Epithelial cell of esophagus (primary cell): ENCODE data around the gene ARHGAP33.

Experiments used
- DNase-seq: peaks from one replicate; pipeline ENCODE4 v3.0.0; 2010; ENCODE audit warnings: low read depth
- H3K4me3 ChIP-seq: 2 replicates; pipeline ENCODE4 v1.5.1; 2011; ENCODE audit warnings: mild to moderate bottlenecking, low read length, control low read depth
- CTCF ChIP-seq: IDR thresholded peaks from 2 replicates; pipeline ENCODE4 v1.5.1; 2011; ENCODE audit warnings: low read depth, mild to moderate bottlenecking, low read length, control low read depth, inconsistent platforms; ENCODE audit not compliant: insufficient read depth; ENCODE audit errors: missing control alignments

Gene ARHGAP33

GRCh38 chr19:35754370-35755130 lies 20.8 kb upstream of the ARHGAP33 start:
- no peak for TF ChIP-seq CTCF
- no peak overlapping the region for H3K4me3 ChIP-seq
- DNase-seq: no peak

- TF ChIP-seq CTCF: no peak
- peak overlapping the region; percentile 22 for H3K4me3 ChIP-seq
- DNase-seq: no peak
These were observed 20.2 kb upstream of the ARHGAP33 start for GRCh38 chr19:35755131-35755549.

DNA sequence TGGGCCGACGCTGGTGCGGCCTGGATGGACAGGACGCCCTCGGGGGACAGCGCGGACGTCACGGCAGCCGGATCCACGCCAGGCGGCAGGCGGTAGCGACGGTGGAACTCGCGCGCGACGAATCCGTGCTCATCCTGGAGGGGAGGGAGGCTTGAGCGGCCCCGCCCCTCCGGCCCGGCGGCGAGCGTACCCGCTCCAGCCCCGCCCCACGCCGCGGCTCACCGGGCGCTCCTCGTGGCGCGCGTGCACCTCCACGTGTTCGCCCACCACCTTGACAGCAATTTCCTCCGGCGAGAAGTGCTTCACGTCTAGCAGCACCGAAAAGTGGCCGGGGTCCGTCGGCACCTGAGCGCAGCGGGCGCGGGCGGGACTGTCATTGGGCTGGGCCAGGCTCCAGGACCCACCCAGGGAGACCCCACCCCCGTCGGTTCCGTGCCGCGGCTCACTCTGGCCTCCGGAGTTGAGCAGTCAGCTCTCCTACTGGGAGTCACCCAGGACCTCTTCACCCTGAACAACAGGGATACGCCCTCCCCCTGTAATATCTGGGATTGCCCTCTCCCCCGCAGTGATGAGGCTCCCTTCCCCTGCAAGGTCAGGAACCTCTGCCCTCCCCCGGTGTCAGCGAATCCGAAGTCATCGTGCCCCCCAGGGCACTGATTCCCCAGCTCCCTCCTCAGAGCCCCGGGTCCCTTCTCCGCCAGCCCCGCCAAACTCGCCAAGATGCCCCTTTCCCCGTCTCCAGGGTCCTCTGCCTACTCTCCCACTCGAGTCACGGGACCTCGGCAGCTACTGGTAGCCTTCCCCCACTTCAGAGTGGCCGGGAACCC lies 19.6 kb upstream of the ARHGAP33 start:
- peak overlapping the region; percentile 28 for H3K4me3 ChIP-seq

DNA sequence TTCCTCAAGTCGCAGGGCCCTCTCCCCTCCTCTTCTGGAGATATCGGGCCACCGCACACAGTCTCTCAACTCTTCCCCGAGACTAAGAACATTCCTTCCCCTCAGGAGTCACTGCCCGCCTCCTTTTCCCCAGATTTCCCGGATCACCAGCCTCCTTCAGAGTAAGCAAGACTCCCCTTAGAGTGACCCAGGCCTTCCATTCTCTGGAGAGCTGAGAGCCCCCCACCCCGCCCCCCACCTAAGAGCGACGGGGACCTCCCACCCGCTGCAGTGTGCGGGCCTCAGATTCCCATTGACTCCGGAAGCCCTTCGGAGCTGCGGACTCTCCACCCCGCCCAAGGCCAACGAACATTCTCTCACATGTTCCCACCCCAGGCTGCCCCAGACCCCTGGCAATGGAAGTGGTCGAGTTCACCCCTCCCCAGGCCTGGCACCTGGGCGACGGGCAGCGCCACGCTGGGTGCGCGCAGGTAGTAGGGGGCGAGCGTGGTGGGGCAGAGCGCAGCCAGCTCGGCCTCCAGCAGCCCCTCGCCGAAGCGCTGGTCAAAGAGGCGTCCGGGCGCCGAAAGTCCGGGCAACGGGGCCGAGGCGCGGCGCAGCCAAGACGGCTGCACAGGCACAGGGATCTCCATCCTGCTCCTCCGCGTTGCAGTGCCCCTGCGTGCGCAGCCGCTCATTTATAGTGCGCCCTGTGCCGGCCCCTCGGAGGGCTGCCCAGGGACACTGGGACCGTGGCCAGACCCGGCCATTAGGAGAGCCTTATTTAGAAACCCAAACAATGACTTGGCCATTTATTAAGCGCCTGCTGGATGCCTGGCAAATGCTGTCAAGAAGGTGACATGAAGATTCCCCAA lies 18.8 kb upstream of the ARHGAP33 start, which contains the start of gene HSPB6:
Gene HSPB6, minus strand, starts transcription at position 653 of the 854 bp plus-strand sequence. Its CDS starts 21 bp downstream, at position 632.
- TF ChIP-seq CTCF: no peak
- no peak for DNase-seq
- peak within 1 kb of the TSS; percentile 99 for H3K4me3 ChIP-seq

More for the DNA sequence above, 19.6 kb upstream of the ARHGAP33 start:
- DNase-seq: peak; percentile 55
- no peak for TF ChIP-seq CTCF

GRCh38 chr19:35757231-35757748 lies 18.1 kb upstream of the ARHGAP33 start:
- DNase-seq: no peak
- TF ChIP-seq CTCF: no peak

GRCh38 chr19:35757749-35758608 lies 17.4 kb upstream of the ARHGAP33 start, which contains the start of gene PROSER3:
Gene PROSER3, plus strand, starts transcription at chr19:35758176. Its CDS starts 40 bp downstream, at chr19:35758216.
- no peak for TF ChIP-seq CTCF
- peak; percentile 100 for DNase-seq
- peak within 1 kb of the TSS; percentile 99 for H3K4me3 ChIP-seq

More at GRCh38 chr19:35757231-35757748, 18.1 kb upstream of the ARHGAP33 start:
- peak overlapping the region; percentile 41 for H3K4me3 ChIP-seq
